Peyer's patch (tissue), 4 donors: ENCODE results near the gene MYO1D. TPM values are rescaled to one million over a fixed set of nuclear protein-coding genes. Genes with fewer than 3 reads are reported as not detected.
"Not testable (repeated sequence)": the region's sequence is repeated elsewhere in the genome, so short reads cannot be mapped to it uniquely, and the experiment has no call there.

ENCODE experiments used
- DNase-seq, 3 donors: peaks; one replicate each; pipeline ENCODE4 v3.0.0-alpha.2; 2017 to 2019
- H3K27ac ChIP-seq, 4 donors: fragments of 200-600 bp; sonication (generic); one replicate each; pipeline ENCODE4 v1.5.1; 2016 to 2019
- H3K27me3 ChIP-seq, 2 donors: fragments of 200-600 bp; sonication (generic); one replicate each; pipeline ENCODE4 v1.5.1; 2019
- H3K36me3 ChIP-seq, 3 donors: fragments of 200-600 bp; sonication (generic); one replicate each; pipeline ENCODE4 v1.5.1; 2016 to 2019
- H3K4me1 ChIP-seq, 4 donors: fragments of 200-600 bp; sonication (generic); one replicate each; pipeline ENCODE4 v1.5.1; 2016 to 2019
- H3K4me3 ChIP-seq, 4 donors: fragments of 200-600 bp; sonication (generic); 1 replicate in 3 of 4; 2 replicates in 1 of 4; pipeline ENCODE4 v1.5.1; 2016 to 2019; ENCODE audit warnings: mild to moderate bottlenecking in 1 of 4
- H3K9me3 ChIP-seq, 4 donors: fragments of 200-600 bp; sonication (generic); one replicate each; pipeline ENCODE4 v1.5.1; 2016 to 2019; ENCODE audit warnings: mild to moderate bottlenecking in 1 of 4
- CTCF ChIP-seq, 6 experiments: fragments of 450-650 bp in 4 of 6; fragments of 200-600 bp in 2 of 6; sonication (generic) in 1 of 6; IDR thresholded peaks; one replicate each; pipeline ENCODE4 v1.5.1; 2017 to 2019; ENCODE audit warnings: antibody characterized with exemption in 6 of 6, mild to moderate bottlenecking in 3 of 6, moderate library complexity in 1 of 6
- POLR2A ChIP-seq, 2 donors: fragments of 450-650 bp; IDR thresholded peaks; one replicate each; pipeline ENCODE4 v1.5.1; 2017; ENCODE audit warnings: antibody characterized with exemption in 2 of 2, mild to moderate bottlenecking in 2 of 2, moderate library complexity in 2 of 2
- total RNA-seq, 4 donors: library from RNA; depleted of rRNA; stranded (reverse); fragments of >200 nt; gene quantifications; one replicate each; pipeline ENCODE4 v1.1.0, GENCODE V29; 2016

The MYO1D gene
- total RNA-seq, 4 donors from 2014 or later, result 148 to 340 (median 328) TPM

- Histone ChIP-seq H3K4me3 (no peak overlapping the region), H3K4me1 (no peaks in the 10 kb centered on the region), H3K27ac (no peak overlapping the region), H3K9me3 (no peaks in the 10 kb centered on the region), H3K36me3 (peaks cover 0 to 50% (median 0%) of the 10 kb centered on the region in 3 donors), H3K27me3 (no peaks in the 10 kb centered on the region)
- no peak for DNase-seq
- TF ChIP-seq POLR2A (IDR thresholded peaks at IDR 0.05) (no peak), CTCF (IDR thresholded peaks at IDR 0.05) (no peak)
These were observed 220.0 kb downstream of the MYO1D start for GRCh38 chr17:32656886-32657285.

- no peaks in the 10 kb centered on the region for H3K4me1 ChIP-seq
- no peak for DNase-seq
These were observed 222.6 kb downstream of the MYO1D start for GRCh38 chr17:32654324-32654723.

GRCh38 chr17:32651084-32651483 lies 225.8 kb downstream of the MYO1D start:
- TF ChIP-seq POLR2A (IDR thresholded peaks at IDR 0.05), result no peak
- no peak for TF ChIP-seq CTCF (IDR thresholded peaks at IDR 0.05)
- H3K27ac ChIP-seq, result no peak overlapping the region
- H3K4me1 ChIP-seq, result no peaks in the 10 kb centered on the region
- peaks cover 0 to 5% (median 0%) of the 10 kb centered on the region in 4 donors for H3K9me3 ChIP-seq
- H3K36me3 ChIP-seq, result peaks cover 0 to 70% (median 0%) of the 10 kb centered on the region in 3 donors
- H3K27me3 ChIP-seq, result no peaks in the 10 kb centered on the region
- no peak overlapping the region for H3K4me3 ChIP-seq
- DNase-seq, result no peak

More at GRCh38 chr17:32654324-32654723, 222.6 kb downstream of the MYO1D start:
- H3K36me3 ChIP-seq, result peaks cover 0 to 73% (median 0%) of the 10 kb centered on the region in 3 donors
- no peak for TF ChIP-seq POLR2A (IDR thresholded peaks at IDR 0.05)
- TF ChIP-seq CTCF (IDR thresholded peaks at IDR 0.05), result no peak
- H3K27me3 ChIP-seq, result no peaks in the 10 kb centered on the region
- peaks cover 0 to 5% (median 0%) of the 10 kb centered on the region in 4 donors for H3K9me3 ChIP-seq
- no peak overlapping the region for H3K27ac ChIP-seq
- H3K4me3 ChIP-seq, result no peak overlapping the region

- H3K36me3 ChIP-seq, result peaks cover 0 to 57% (median 0%) of the 10 kb centered on the region in 3 donors
- TF ChIP-seq POLR2A (IDR thresholded peaks at IDR 0.05) (no peak), CTCF (IDR thresholded peaks at IDR 0.05) (no peak)
These were observed 228.5 kb downstream of the MYO1D start for GRCh38 chr17:32648450-32648849.

GRCh38 chr17:32646941-32647340 lies 230.0 kb downstream of the MYO1D start:
- H3K36me3 ChIP-seq, result peaks cover 0 to 43% (median 0%) of the 10 kb centered on the region in 3 donors
- no peak overlapping the region for H3K4me3 ChIP-seq
- no peaks in the 10 kb centered on the region for H3K27me3 ChIP-seq
- no peaks in the 10 kb centered on the region for H3K4me1 ChIP-seq
- no peak for DNase-seq
- no peak overlapping the region for H3K27ac ChIP-seq
- TF ChIP-seq CTCF (IDR thresholded peaks at IDR 0.05) (no peak), POLR2A (IDR thresholded peaks at IDR 0.05) (no peak)
- H3K9me3 ChIP-seq, result peaks cover 0 to 5% (median 0%) of the 10 kb centered on the region in 4 donors

More at GRCh38 chr17:32648450-32648849, 228.5 kb downstream of the MYO1D start:
- no peak for DNase-seq
- Histone ChIP-seq H3K4me1 (no peaks in the 10 kb centered on the region), H3K9me3 (peaks cover 0 to 5% (median 0%) of the 10 kb centered on the region in 4 donors), H3K27me3 (no peaks in the 10 kb centered on the region), H3K27ac (no peak overlapping the region), H3K4me3 (no peak overlapping the region)

- not testable (repeated sequence) for DNase-seq, H3K27me3 ChIP-seq, H3K4me1 ChIP-seq, H3K36me3 ChIP-seq, H3K27ac ChIP-seq, H3K9me3 ChIP-seq, H3K4me3 ChIP-seq
These were observed 235.4 kb downstream of the MYO1D start for GRCh38 chr17:32641514-32641913.
